KMS-11 (cell line): Measurements from ENCODE around the gene TTL.
"Not testable (repeated sequence)": the region's sequence is repeated elsewhere in the genome, so short reads cannot be mapped to it uniquely, and the experiment has no call there.

Experiments
- H2AFZ ChIP-seq: fragments of 200-600 bp; sonication (generic); 2 replicates; pipeline ENCODE4 v1.6.1; 2016; ENCODE audit warnings: antibody characterized with exemption, mixed run types, low read depth
- H3K27ac ChIP-seq: fragments of 200-600 bp; sonication (generic); 2 replicates; pipeline ENCODE4 v1.6.1; 2016; ENCODE audit warnings: mild to moderate bottlenecking, mixed run types
- H3K27me3 ChIP-seq: fragments of 200-600 bp; sonication (generic); 2 replicates; pipeline ENCODE4 v1.6.1; 2017; ENCODE audit warnings: mild to moderate bottlenecking, low read depth, mixed run types, moderate library complexity; ENCODE audit not compliant: insufficient read depth
- H3K36me3 ChIP-seq: fragments of 200-600 bp; sonication (generic); 2 replicates; pipeline ENCODE4 v1.6.1; 2017; ENCODE audit warnings: mild to moderate bottlenecking, mixed run types; ENCODE audit not compliant: insufficient read depth
- H3K4me1 ChIP-seq: fragments of 200-600 bp; sonication (generic); 2 replicates; pipeline ENCODE4 v1.6.1; 2016; ENCODE audit warnings: mild to moderate bottlenecking, low read depth, mixed run types; ENCODE audit not compliant: poor library complexity, severe bottlenecking
- H3K4me2 ChIP-seq: fragments of 200-600 bp; sonication (generic); 2 replicates; pipeline ENCODE4 v1.7.0; 2016; ENCODE audit warnings: mild to moderate bottlenecking, mixed run types
- H3K4me3 ChIP-seq: fragments of 200-600 bp; sonication (generic); IDR thresholded peaks from 2 replicates; pipeline ENCODE4 v1.6.1; 2017; ENCODE audit warnings: low read depth, low read length, mixed read lengths; ENCODE audit not compliant: insufficient read depth
- H3K79me2 ChIP-seq: fragments of 200-600 bp; sonication (generic); 2 replicates; pipeline ENCODE4 v1.6.1; 2016; ENCODE audit warnings: low read depth, mixed run types; ENCODE audit not compliant: insufficient read depth
- H3K9ac ChIP-seq: fragments of 200-600 bp; sonication (generic); 2 replicates; pipeline ENCODE4 v1.6.1; 2016; ENCODE audit warnings: mild to moderate bottlenecking, mixed run types
- H4K20me1 ChIP-seq: fragments of 200-600 bp; sonication (generic); 2 replicates; pipeline ENCODE4 v1.6.1; 2016; ENCODE audit warnings: mild to moderate bottlenecking, mixed run types; ENCODE audit not compliant: insufficient read depth
- CTCF ChIP-seq: fragments of 200-600 bp; sonication (generic); conservative IDR thresholded peaks from 2 replicates; pipeline ENCODE4 v1.6.1; 2017; ENCODE audit warnings: low read depth, mild to moderate bottlenecking, antibody characterized with exemption, low read length, moderate library complexity, mixed read lengths

Gene TTL

GRCh38 chr2:112534826-112535225 lies 52.9 kb downstream of the TTL start:
- TF ChIP-seq CTCF, result no peak
- Histone ChIP-seq H3K27me3 (no peaks in the 10 kb centered on the region), H3K36me3 (no peaks in the 10 kb centered on the region), H3K9ac (no peak overlapping the region), H3K27ac (no peak overlapping the region), H2AFZ (no peak overlapping the region), H3K4me3 (no peak overlapping the region), H3K79me2 (no peaks in the 10 kb centered on the region), H4K20me1 (no peaks in the 10 kb centered on the region), H3K4me1 (no peaks in the 10 kb centered on the region), H3K4me2 (no peak overlapping the region)

DNA sequence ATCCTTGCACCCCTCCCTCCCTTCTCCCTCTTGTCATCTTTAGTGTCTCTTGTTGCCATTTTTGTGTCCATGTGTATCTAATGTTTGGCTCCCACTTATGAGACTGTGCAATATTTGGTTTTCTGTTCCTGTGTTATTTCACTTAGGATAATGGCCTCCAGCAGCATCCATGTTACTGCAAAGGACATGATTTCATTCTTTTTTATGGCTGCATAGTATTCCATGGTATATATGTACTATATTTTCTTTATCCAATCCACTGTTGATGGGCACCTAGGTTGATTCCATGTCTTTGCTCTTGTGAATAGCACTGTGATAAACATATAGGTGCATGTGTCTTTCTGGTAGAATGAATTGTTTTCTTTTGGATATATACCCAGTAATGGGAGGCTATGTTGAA lies 54.7 kb downstream of the TTL start:
- not testable (repeated sequence) for H3K27me3 ChIP-seq, H3K4me3 ChIP-seq, H2AFZ ChIP-seq, H3K4me2 ChIP-seq, H4K20me1 ChIP-seq, H3K4me1 ChIP-seq, H3K79me2 ChIP-seq, H3K9ac ChIP-seq, H3K27ac ChIP-seq, H3K36me3 ChIP-seq

DNA sequence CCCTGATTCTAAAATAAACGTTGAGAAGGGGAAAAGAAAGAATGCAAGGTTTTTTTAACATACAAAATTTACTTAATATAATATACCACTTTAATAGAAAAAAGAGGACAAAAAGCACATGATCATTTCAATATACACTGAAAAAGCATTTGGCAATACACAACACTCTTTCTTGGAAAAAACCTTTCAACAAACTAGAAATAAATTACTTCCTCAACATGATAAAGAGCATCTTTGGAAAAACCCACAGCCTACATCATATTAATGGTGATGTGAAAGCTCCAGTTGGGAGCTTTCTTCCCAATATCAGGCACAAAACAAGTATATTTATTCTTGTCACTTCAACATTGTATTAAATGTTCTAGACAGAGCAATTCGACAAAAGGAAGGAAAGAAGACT lies 57.4 kb downstream of the TTL start:
- Histone ChIP-seq H3K79me2 (peaks cover 19% of the 10 kb centered on the region), H4K20me1 (no peaks in the 10 kb centered on the region), H3K27me3 (no peaks in the 10 kb centered on the region), H3K36me3 (no peaks in the 10 kb centered on the region), H3K4me1 (peaks cover 8% of the 10 kb centered on the region), H3K27ac (no peak overlapping the region), H2AFZ (no peak overlapping the region), H3K9ac (no peak overlapping the region), H3K4me3 (no peak overlapping the region), H3K4me2 (no peak overlapping the region)
- TF ChIP-seq CTCF, result no peak

DNA sequence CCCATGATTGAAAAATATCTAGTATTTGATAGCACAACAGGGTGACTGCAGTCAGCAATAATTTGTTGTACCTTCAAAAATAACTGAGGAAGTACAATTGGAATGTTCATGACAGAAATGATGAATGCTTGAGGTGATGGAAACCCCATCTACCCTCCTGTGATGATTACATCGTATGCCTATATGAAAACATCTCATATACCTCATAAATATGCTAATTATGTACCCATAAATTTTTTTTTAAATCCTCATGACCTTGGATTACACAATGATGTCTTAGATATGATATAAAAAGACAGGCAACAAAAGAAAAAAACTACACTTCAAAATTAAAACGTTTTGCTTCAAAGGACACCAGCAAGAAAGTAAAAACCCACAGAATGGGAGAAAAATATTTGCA lies 59.0 kb downstream of the TTL start:
- Histone ChIP-seq H2AFZ (peak overlapping the region; percentile 69), H3K27ac (peak overlapping the region; percentile 72; the same call in 1 of the 2 replicates), H3K4me1 (peaks cover 19% of the 10 kb centered on the region), H3K79me2 (peaks cover 33% of the 10 kb centered on the region), H3K4me2 (peak overlapping the region; percentile 42), H3K27me3 (no peaks in the 10 kb centered on the region), H3K4me3 (no peak overlapping the region), H3K36me3 (no peaks in the 10 kb centered on the region), H4K20me1 (0 out of 2 replicates have a peak, but pooled peaks cover 6% of the 10 kb centered on the region), H3K9ac (no peak overlapping the region; the same call in 1 of the 2 replicates)
- TF ChIP-seq CTCF, result no peak

DNA sequence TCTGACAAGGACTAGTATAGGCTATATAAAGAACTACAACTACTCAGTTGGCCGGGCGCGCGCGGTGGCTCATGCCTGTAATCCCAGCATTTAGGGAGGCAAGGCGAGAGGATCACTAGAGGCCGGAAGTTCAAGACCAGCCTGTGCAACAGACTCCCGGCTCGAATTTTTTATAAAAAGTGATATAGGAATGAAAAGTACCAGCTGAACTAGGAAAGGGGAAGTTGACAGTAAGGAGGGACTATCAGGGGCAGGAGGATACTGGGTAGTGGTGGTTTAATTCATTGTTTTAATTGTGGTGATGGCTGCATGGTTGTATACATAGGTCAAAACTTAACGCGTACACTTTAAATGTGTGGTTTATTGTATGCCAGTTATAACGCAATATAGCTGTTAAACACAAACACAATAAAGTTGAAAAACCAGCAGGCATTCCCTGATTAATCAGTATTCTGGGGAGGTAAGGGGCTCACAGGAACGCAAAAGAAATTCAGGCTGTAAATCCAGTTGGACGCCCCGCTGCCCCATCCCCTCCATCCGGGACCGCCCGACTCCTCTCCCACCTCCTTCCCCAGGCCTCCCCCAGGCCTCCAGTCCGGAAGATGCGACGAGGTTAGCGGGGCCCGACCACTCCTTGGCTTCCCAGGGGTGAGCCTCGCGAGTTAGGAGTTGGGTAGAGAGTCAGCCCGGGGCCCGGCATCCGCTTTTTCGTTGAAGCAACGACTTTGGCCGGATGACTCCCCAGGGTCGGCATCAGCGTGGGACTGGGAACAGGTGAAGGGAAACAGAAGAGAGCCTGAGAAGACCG lies 59.6 kb downstream of the TTL start:
- Histone ChIP-seq H2AFZ (peak overlapping the region; percentile 69), H3K79me2 (peaks cover 37% of the 10 kb centered on the region), H3K27me3 (no peaks in the 10 kb centered on the region), H4K20me1 (0 out of 2 replicates have a peak, but pooled peaks cover 6% of the 10 kb centered on the region), H3K27ac (peak overlapping the region; percentile 72), H3K9ac (peak overlapping the region; percentile 84), H3K4me2 (peak overlapping the region; percentile 42), H3K4me1 (peaks cover 19% of the 10 kb centered on the region), H3K4me3 (no peak overlapping the region), H3K36me3 (no peaks in the 10 kb centered on the region)
- TF ChIP-seq CTCF, result no peak
